Caco-2 (cell line): ENCODE results near the gene CDK14. TPM values are rescaled to one million over a fixed set of nuclear protein-coding genes. Genes with fewer than 3 reads are reported as not detected.

ENCODE experiments used
- BruUV-seq: library from RNA; stranded (reverse); fragments of 400-500 nt; replicated peaks from 2 replicates; lab custom pipeline; 2021; lab: Mats Ljungman, UMichigan
- CTCF ChIA-PET: fragments of 300-600 bp; sonication (Branson Sonifier 250); formaldehyde crosslinking; loops from one replicate; lab custom pipeline; 2022; ENCODE audit warnings: antibody characterized with exemption; lab: Charles Lee
- POLR2A ChIA-PET: fragments of 300-600 bp; sonication (Branson Sonifier 250); formaldehyde crosslinking; loops from one replicate; lab custom pipeline; 2022; ENCODE audit warnings: antibody characterized with exemption; lab: Charles Lee
- DNase-seq, 2 experiments: peaks; one replicate each; pipeline versions ENCODE4 v3.0.0 to v3.0.0-alpha.2; 2020 to 2022
- H3K27me3 ChIP-seq: replicated peaks from 2 replicates; pipeline ENCODE4 v1.6.0; 2011; ENCODE audit warnings: low read length; ENCODE audit not compliant: control insufficient read depth, insufficient read depth
- H3K36me3 ChIP-seq: 2 replicates; pipeline ENCODE4 v1.5.1; 2011; ENCODE audit warnings: low read length; ENCODE audit not compliant: control insufficient read depth, insufficient read depth
- H3K4me1 ChIP-seq: fragments of 250-450 bp; sonication (Bioruptor Pico); 2 replicates; pipeline ENCODE4 v1.5.1; 2020; ENCODE audit warnings: mild to moderate bottlenecking
- H3K4me3 ChIP-seq: 2 replicates; pipeline ENCODE4 v1.5.1; 2011; ENCODE audit warnings: low read depth, mild to moderate bottlenecking, control low read depth, low read length
- H3K9me3 ChIP-seq: fragments of 250-450 bp; sonication (Bioruptor Pico); 2 replicates; pipeline ENCODE4 v1.5.1; 2020; ENCODE audit warnings: mild to moderate bottlenecking, moderate library complexity
- H3K27ac Mint-ChIP-seq: one replicate; pipeline ENCODE4 v1.8.0; 2022; ENCODE audit warnings: mixed read lengths; ENCODE audit not compliant: unreplicated experiment
- H3K27me3 Mint-ChIP-seq: one replicate; pipeline ENCODE4 v1.8.0; 2022; ENCODE audit warnings: mixed read lengths; ENCODE audit not compliant: insufficient read depth, unreplicated experiment
- H3K36me3 Mint-ChIP-seq: one replicate; pipeline ENCODE4 v1.8.0; 2022; ENCODE audit warnings: mild to moderate bottlenecking, mixed read lengths; ENCODE audit not compliant: insufficient read depth, unreplicated experiment
- H3K4me1 Mint-ChIP-seq: one replicate; pipeline ENCODE4 v1.8.0; 2022; ENCODE audit warnings: low read depth, mixed read lengths; ENCODE audit not compliant: unreplicated experiment
- H3K4me3 Mint-ChIP-seq: one replicate; pipeline ENCODE4 v1.8.0; 2022; ENCODE audit warnings: mild to moderate bottlenecking, moderate library complexity, mixed read lengths; ENCODE audit not compliant: unreplicated experiment
- H3K9me3 Mint-ChIP-seq: one replicate; pipeline ENCODE4 v1.8.0; 2022; ENCODE audit warnings: mixed read lengths; ENCODE audit not compliant: unreplicated experiment
- intact Hi-C: fragments of 100-400 bp; cut with micrococcal nuclease; formaldehyde crosslinking; loops from one replicate; pipeline ENCODE4 v1.10.0; 2022; ENCODE audit not compliant: unreplicated experiment
- total RNA-seq: library from RNA; stranded (reverse); gene quantifications from 2 replicates; pipeline ENCODE4 v1.2.3, GENCODE V29; 2022
- TF ChIP-seq, protein P1 (sequence below), 2 experiments: fragments of 200-600 bp in 1 of 2; IDR thresholded peaks; 1 replicate in 1 of 2; 2 replicates in 1 of 2; pipeline versions ENCODE4 v1.5.1 to v1.8.0; 2011 to 2022; ENCODE audit warnings: antibody characterized with exemption in 1 of 2, control low read depth in 1 of 2, inconsistent platforms in 1 of 2, low read depth in 1 of 2, low read length in 1 of 2, mild to moderate bottlenecking in 1 of 2, moderate library complexity in 1 of 2; ENCODE audit not compliant: insufficient read depth in 1 of 2, severe bottlenecking in 1 of 2, unreplicated experiment in 1 of 2

CDK14 gene
- total RNA-seq, 1 experiment from 2014 or later = 18.2 TPM

DNA sequence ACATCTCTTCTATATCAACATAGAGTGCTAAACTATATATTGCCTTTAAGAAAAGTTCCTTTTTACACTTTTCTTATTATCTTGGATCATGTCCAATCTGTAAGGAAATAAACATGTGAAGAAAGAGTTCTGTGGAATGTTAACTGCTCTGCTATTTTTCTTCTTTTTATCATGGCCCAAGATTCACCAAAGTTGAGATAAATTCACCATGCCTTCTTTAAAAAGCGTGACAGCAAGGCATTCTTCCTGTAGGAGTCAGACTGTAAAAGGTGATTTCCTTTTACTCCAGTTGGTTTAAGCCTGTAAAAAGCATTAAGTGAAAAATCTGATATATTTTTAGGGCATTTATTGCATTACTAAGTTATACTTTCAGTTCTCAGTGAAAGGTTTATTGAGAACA is 502.4 kb downstream of the CDK14 start:
- DNase-seq = no peak
- H3K4me1 ChIP-seq = no peaks in the 10 kb centered on the region
- no peaks in the 10 kb centered on the region for H3K27me3 Mint-ChIP-seq
- H3K36me3 ChIP-seq = no peaks in the 10 kb centered on the region
- BruUV-seq = no TSS peak
- no peaks in the 10 kb centered on the region for H3K4me1 Mint-ChIP-seq
- TF ChIP-seq, protein P1, sequence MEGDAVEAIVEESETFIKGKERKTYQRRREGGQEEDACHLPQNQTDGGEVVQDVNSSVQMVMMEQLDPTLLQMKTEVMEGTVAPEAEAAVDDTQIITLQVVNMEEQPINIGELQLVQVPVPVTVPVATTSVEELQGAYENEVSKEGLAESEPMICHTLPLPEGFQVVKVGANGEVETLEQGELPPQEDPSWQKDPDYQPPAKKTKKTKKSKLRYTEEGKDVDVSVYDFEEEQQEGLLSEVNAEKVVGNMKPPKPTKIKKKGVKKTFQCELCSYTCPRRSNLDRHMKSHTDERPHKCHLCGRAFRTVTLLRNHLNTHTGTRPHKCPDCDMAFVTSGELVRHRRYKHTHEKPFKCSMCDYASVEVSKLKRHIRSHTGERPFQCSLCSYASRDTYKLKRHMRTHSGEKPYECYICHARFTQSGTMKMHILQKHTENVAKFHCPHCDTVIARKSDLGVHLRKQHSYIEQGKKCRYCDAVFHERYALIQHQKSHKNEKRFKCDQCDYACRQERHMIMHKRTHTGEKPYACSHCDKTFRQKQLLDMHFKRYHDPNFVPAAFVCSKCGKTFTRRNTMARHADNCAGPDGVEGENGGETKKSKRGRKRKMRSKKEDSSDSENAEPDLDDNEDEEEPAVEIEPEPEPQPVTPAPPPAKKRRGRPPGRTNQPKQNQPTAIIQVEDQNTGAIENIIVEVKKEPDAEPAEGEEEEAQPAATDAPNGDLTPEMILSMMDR (IDR thresholded peaks at IDR 0.05; ENCODE audit: insufficient read depth in 1 of 2, low read depth in 1 of 2, low read length in 1 of 2, severe bottlenecking in 1 of 2, unreplicated experiment in 1 of 2) = no peak
- H3K4me3 Mint-ChIP-seq = no peak overlapping the region
- no peak overlapping the region for H3K4me3 ChIP-seq
- H3K27me3 ChIP-seq = no peaks in the 10 kb centered on the region
- no peaks in the 10 kb centered on the region for H3K9me3 ChIP-seq
- CTCF ChIA-PET = no interaction called here
- no peak overlapping the region for H3K27ac Mint-ChIP-seq
- POLR2A ChIA-PET = no interaction called here
- H3K9me3 Mint-ChIP-seq = no peaks in the 10 kb centered on the region
- intact Hi-C loops = no loop called here
- H3K36me3 Mint-ChIP-seq = no peaks in the 10 kb centered on the region

DNA sequence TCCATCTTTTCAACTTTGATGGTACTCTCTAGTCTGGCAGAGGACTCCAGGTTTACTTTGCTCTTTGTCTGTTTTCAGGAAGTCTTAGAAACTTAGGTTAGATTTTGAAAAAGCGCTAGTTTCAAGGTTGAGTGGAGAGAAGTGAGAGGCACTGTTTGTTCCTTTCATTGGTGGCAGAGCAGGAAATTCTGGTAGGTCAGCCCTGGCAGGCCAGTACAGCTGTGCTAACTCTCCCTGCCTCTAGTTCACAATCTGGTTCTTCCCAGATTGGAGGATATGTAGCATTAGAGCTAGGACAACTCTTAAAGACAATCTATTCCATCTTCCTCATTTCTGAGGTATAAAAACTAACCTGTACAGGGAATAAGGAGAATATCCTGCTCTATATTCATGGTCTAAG is 507.2 kb downstream of the CDK14 start:
- Mint-ChIP-seq H3K9me3 (no peaks in the 10 kb centered on the region), H3K27ac (no peak overlapping the region), H3K27me3 (no peaks in the 10 kb centered on the region), H3K4me3 (no peak overlapping the region), H3K4me1 (no peaks in the 10 kb centered on the region), H3K36me3 (no peaks in the 10 kb centered on the region)
- POLR2A ChIA-PET = no interaction called here
- DNase-seq = no peak
- CTCF ChIA-PET = no interaction called here
- H3K9me3 ChIP-seq = no peaks in the 10 kb centered on the region
- BruUV-seq = no TSS peak
- no peaks in the 10 kb centered on the region for H3K27me3 ChIP-seq
- no peak overlapping the region for H3K4me3 ChIP-seq
- intact Hi-C loops = no loop called here
- TF ChIP-seq, protein P1 (IDR thresholded peaks at IDR 0.05; ENCODE audit: insufficient read depth in 1 of 2, low read depth in 1 of 2, low read length in 1 of 2, severe bottlenecking in 1 of 2, unreplicated experiment in 1 of 2) = no peak
- no peaks in the 10 kb centered on the region for H3K36me3 ChIP-seq
- no peaks in the 10 kb centered on the region for H3K4me1 ChIP-seq

DNA sequence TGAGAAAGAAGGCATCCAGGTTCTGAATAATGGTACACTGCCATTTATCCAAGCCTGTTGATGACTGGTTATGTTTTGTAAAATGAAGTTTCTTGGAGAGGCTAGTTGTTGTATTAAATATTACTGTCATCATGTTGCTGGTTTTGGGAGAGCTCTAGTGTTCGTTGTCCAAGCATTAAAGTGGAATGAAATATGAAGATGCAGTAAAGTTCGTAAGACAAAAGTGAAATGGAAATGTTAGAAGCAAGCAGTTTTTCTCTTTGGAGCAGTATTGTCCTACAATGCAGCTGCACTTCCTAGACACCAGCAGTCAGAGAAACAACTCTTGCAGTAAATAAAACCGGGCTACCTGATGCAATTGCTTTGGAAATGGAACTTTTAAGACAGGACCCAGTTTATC is 511.3 kb downstream of the CDK14 start:
- TF ChIP-seq, protein P1 (IDR thresholded peaks at IDR 0.05; ENCODE audit: insufficient read depth in 1 of 2, low read depth in 1 of 2, low read length in 1 of 2, severe bottlenecking in 1 of 2, unreplicated experiment in 1 of 2) = no peak
- Mint-ChIP-seq H3K9me3 (no peaks in the 10 kb centered on the region), H3K27ac (no peak overlapping the region), H3K36me3 (no peaks in the 10 kb centered on the region), H3K4me1 (no peaks in the 10 kb centered on the region), H3K4me3 (no peak overlapping the region), H3K27me3 (no peaks in the 10 kb centered on the region)
- no TSS peak for BruUV-seq
- H3K36me3 ChIP-seq = no peaks in the 10 kb centered on the region
- H3K4me3 ChIP-seq = no peak overlapping the region
- DNase-seq = no peak
- H3K27me3 ChIP-seq = no peaks in the 10 kb centered on the region
- no peaks in the 10 kb centered on the region for H3K9me3 ChIP-seq
- no peaks in the 10 kb centered on the region for H3K4me1 ChIP-seq
- ChIA-PET CTCF (no interaction called here), POLR2A (no interaction called here)
- intact Hi-C loops = no loop called here
